H1 (cell line): ENCODE data around the gene WDFY4. TPM values are rescaled to one million over a fixed set of nuclear protein-coding genes. Genes with fewer than 3 reads are reported as not detected.

ENCODE experiments used
- CTCF ChIA-PET: fragments of 300-600 bp; sonication (Branson Sonifier 250); formaldehyde crosslinking; loops from one replicate; lab custom pipeline; 2021; ENCODE audit not compliant: partially characterized antibody; lab: Charles Lee
- POLR2A ChIA-PET: fragments of 300-600 bp; sonication (Branson Sonifier 250); formaldehyde crosslinking; loops from one replicate; lab custom pipeline; 2021; ENCODE audit warnings: inconsistent platforms; ENCODE audit not compliant: partially characterized antibody; lab: Charles Lee
- DNase-seq, 2 experiments: peaks; one replicate each; pipeline versions ENCODE4 v3.0.0 to v3.0.0-alpha.2; 2010 to 2022; ENCODE audit warnings: low spot score in 2 of 2, low read depth in 1 of 2, mixed read lengths in 1 of 2
- FAIRE-seq: peaks from 2 replicates; lab custom pipeline; 2011; peaks lifted over from hg19 to GRCh38; lab: Jason Lieb, UNC
- H2AFZ ChIP-seq: 2 replicates; pipeline ENCODE4 v1.8.1; 2012; ENCODE audit warnings: low read length, inconsistent platforms
- H2AK5ac ChIP-seq: 2 replicates; pipeline ENCODE4 v1.6.1; 2013; ENCODE audit warnings: low read depth, low read length
- H2BK120ac ChIP-seq: replicated peaks from 2 replicates; pipeline ENCODE3; 2013; ENCODE audit warnings: low read depth, low read length, inconsistent platforms
- H2BK12ac ChIP-seq: 2 replicates; pipeline ENCODE4 v1.6.1; 2013; ENCODE audit warnings: low read depth, low read length
- H2BK15ac ChIP-seq: 2 replicates; pipeline ENCODE4 v1.6.1; 2013; ENCODE audit warnings: low read length
- H2BK20ac ChIP-seq: 2 replicates; pipeline ENCODE4 v1.6.1; 2013; ENCODE audit warnings: low read length
- H2BK5ac ChIP-seq: 2 replicates; pipeline ENCODE4 v1.6.1; 2013; ENCODE audit warnings: low read depth, low read length
- H3K14ac ChIP-seq: 2 replicates; pipeline ENCODE4 v1.6.1; 2013; ENCODE audit warnings: inconsistent platforms; ENCODE audit not compliant: insufficient read length
- H3K18ac ChIP-seq: 2 replicates; pipeline ENCODE4 v1.6.1; 2013; ENCODE audit warnings: low read length; ENCODE audit errors: extremely low read depth
- H3K23ac ChIP-seq: 2 replicates; pipeline ENCODE4 v1.6.1; 2013; ENCODE audit warnings: inconsistent platforms; ENCODE audit not compliant: insufficient read length
- H3K23me2 ChIP-seq: 2 replicates; pipeline ENCODE4 v1.6.1; 2013; ENCODE audit warnings: low read depth, low read length
- H3K27ac ChIP-seq: 2 replicates; pipeline ENCODE4 v1.6.1; 2011; ENCODE audit warnings: low read depth, low read length, inconsistent platforms
- H3K27me3 ChIP-seq, 4 experiments: replicated peaks in 1 of 4; 1 replicate in 1 of 4; 2 replicates in 3 of 4; pipeline versions ENCODE4 v1.6.1 to v1.8.1; 2011 to 2013; ENCODE audit warnings: low read length in 3 of 4, mild to moderate bottlenecking in 3 of 4, inconsistent platforms in 2 of 4, mixed read lengths in 2 of 4, moderate library complexity in 1 of 4; ENCODE audit not compliant: control insufficient read depth in 3 of 4, insufficient read depth in 3 of 4; ENCODE audit errors: extremely low read depth in 1 of 4
- H3K36me3 ChIP-seq, 4 experiments: 2 replicates each; pipeline versions ENCODE4 v1.6.1 to v1.8.1; 2011 to 2013; ENCODE audit warnings: mild to moderate bottlenecking in 4 of 4, low read length in 3 of 4, moderate library complexity in 2 of 4, control low read depth in 1 of 4, inconsistent platforms in 1 of 4; ENCODE audit not compliant: insufficient read depth in 4 of 4, control insufficient read depth in 2 of 4
- H3K4ac ChIP-seq: replicated peaks from 2 replicates; pipeline ENCODE3; 2013; ENCODE audit warnings: low read length, low read depth, mixed read lengths, inconsistent platforms; ENCODE audit not compliant: insufficient read length
- H3K4me1 ChIP-seq, 4 experiments: replicated peaks in 1 of 4; 1 replicate in 1 of 4; 2 replicates in 3 of 4; pipeline versions ENCODE4 v1.6.1 to v1.8.1; 2011 to 2013; ENCODE audit warnings: low read length in 3 of 4, inconsistent platforms in 2 of 4, mixed read lengths in 1 of 4; ENCODE audit not compliant: insufficient read depth in 4 of 4, control insufficient read depth in 3 of 4
- H3K4me2 ChIP-seq, 2 experiments: 2 replicates each; pipeline versions ENCODE4 v1.6.1 to v1.8.1; 2011 to 2013; ENCODE audit warnings: low read depth in 2 of 2, low read length in 2 of 2, control low read depth in 1 of 2, inconsistent platforms in 1 of 2, mild to moderate bottlenecking in 1 of 2; ENCODE audit not compliant: insufficient read depth in 1 of 2
- H3K4me3 ChIP-seq, 4 experiments: fragments of 200-600, 300-600 bp in 1 of 4; sonication (generic), shearing (Covaris generic), sonication (Bioruptor Twin) in 1 of 4; 2 replicates each; pipeline versions ENCODE4 v1.5.1 to v1.8.1; 2011 to 2016; ENCODE audit warnings: low read length in 4 of 4, low read depth in 3 of 4, control low read depth in 2 of 4, inconsistent platforms in 2 of 4, mild to moderate bottlenecking in 2 of 4, mixed read lengths in 1 of 4, moderate library complexity in 1 of 4; ENCODE audit not compliant: insufficient read depth in 2 of 4; ENCODE audit errors: extremely low read depth in 1 of 4
- H3K56ac ChIP-seq: replicated peaks from 2 replicates; pipeline ENCODE3; 2013; ENCODE audit warnings: low read depth, mild to moderate bottlenecking, mixed read lengths, low read length, inconsistent platforms; ENCODE audit not compliant: insufficient read length
- H3K79me1 ChIP-seq: 2 replicates; pipeline ENCODE4 v1.6.1; 2013; ENCODE audit warnings: low read depth, low read length, control low read depth
- H3K79me2 ChIP-seq, 2 experiments: 2 replicates each; pipeline versions ENCODE4 v1.6.1 to v1.8.1; 2012 to 2013; ENCODE audit warnings: low read length in 2 of 2, mild to moderate bottlenecking in 2 of 2, inconsistent platforms in 1 of 2; ENCODE audit not compliant: insufficient read depth in 2 of 2, control insufficient read depth in 1 of 2
- H3K9ac ChIP-seq, 4 experiments: replicated peaks in 1 of 4; 1 replicate in 1 of 4; 2 replicates in 3 of 4; pipeline versions ENCODE4 v1.6.1 to v1.8.1; 2011 to 2013; ENCODE audit warnings: low read depth in 3 of 4, low read length in 3 of 4, control low read depth in 2 of 4, mild to moderate bottlenecking in 2 of 4, moderate library complexity in 2 of 4, inconsistent platforms in 1 of 4; ENCODE audit errors: extremely low read depth in 1 of 4
- H3K9me3 ChIP-seq, 2 experiments: 2 replicates each; pipeline versions ENCODE4 v1.6.1 to v1.8.1; 2012 to 2013; ENCODE audit warnings: mild to moderate bottlenecking in 2 of 2, moderate library complexity in 2 of 2, control low read depth in 1 of 2, inconsistent platforms in 1 of 2, low read depth in 1 of 2, low read length in 1 of 2, mixed read lengths in 1 of 2; ENCODE audit not compliant: insufficient read depth in 2 of 2
- H4K20me1 ChIP-seq, 2 experiments: replicated peaks in 1 of 2; 2 replicates each; pipeline versions ENCODE3 to v1.8.1; 2011 to 2013; ENCODE audit warnings: inconsistent platforms in 2 of 2, low read length in 2 of 2, mild to moderate bottlenecking in 1 of 2; ENCODE audit not compliant: insufficient read depth in 2 of 2, control insufficient read depth in 1 of 2
- H4K5ac ChIP-seq: 2 replicates; pipeline ENCODE4 v1.6.1; 2013; ENCODE audit warnings: low read length, low read depth, mixed read lengths, inconsistent platforms; ENCODE audit not compliant: insufficient read length
- H4K8ac ChIP-seq: 2 replicates; pipeline ENCODE4 v1.8.0; 2013; ENCODE audit warnings: mild to moderate bottlenecking, moderate library complexity, low read length, inconsistent platforms; ENCODE audit not compliant: insufficient read depth; ENCODE audit errors: extremely low read depth
- H4K91ac ChIP-seq: replicated peaks from 2 replicates; pipeline ENCODE3; 2013; ENCODE audit warnings: low read length, mixed read lengths, inconsistent platforms; ENCODE audit not compliant: insufficient read length
- FOSL1 ChIP-seq: IDR thresholded peaks from 2 replicates; pipeline ENCODE4 v1.6.1; 2011; ENCODE audit warnings: mild to moderate bottlenecking, low read depth, low read length, moderate library complexity; ENCODE audit not compliant: insufficient read depth
- RNF2 ChIP-seq: fragments of 200-900, 300-1000 bp; sonication (generic); IDR thresholded peaks from 2 replicates; pipeline ENCODE4 v1.7.1; 2016; ENCODE audit warnings: borderline replicate concordance, low read depth, mild to moderate bottlenecking, antibody characterized with exemption, low read length; ENCODE audit not compliant: poor library complexity, severe bottlenecking; ENCODE audit errors: missing control alignments
- SRF ChIP-seq: IDR thresholded peaks from 2 replicates; pipeline ENCODE4 v1.6.1; 2011; ENCODE audit warnings: mild to moderate bottlenecking, low read depth, low read length, moderate library complexity
- WGBS, 2 experiments: shearing (Covaris generic) in 1 of 2; methylation state at CpG; one replicate each; pipeline versions ENCODE4 v1.1.6 to v1.1.7; 2013 to 2015; ENCODE audit warnings: low lambda C conversion rate in 2 of 2, mixed read lengths in 2 of 2, inconsistent platforms in 1 of 2, low coverage in 1 of 2, missing lambda C conversion rate in 1 of 2; ENCODE audit not compliant: insufficient replicate concordance in 2 of 2, insufficient coverage in 1 of 2, insufficient read length in 1 of 2; ENCODE audit errors: extremely low coverage in 1 of 2, missing lambda C conversion rate in 1 of 2; 5-methylcytosine and 5-hydroxymethylcytosine counted together
- polyA plus RNA-seq, 7 experiments: library from polyadenylated mRNA; depleted of rRNA in 3 of 7; stranded (reverse) in 5 of 7; unstranded in 2 of 7; fragments of >200 nt in 5 of 7; fragments of 200-250 nt in 2 of 7; gene quantifications; 1 replicate in 5 of 7; 2 replicates in 1 of 7; 4 replicates in 1 of 7; pipeline versions ENCODE4 v1.2.1 to v1.2.3, GENCODE V29; 2011 to 2013; ENCODE audit warnings: missing spikeins in 2 of 7, mixed read lengths in 2 of 7
- total RNA-seq: library from RNA; stranded (reverse); fragmentation: NEBNext Ultra II Directional; extraction: Animal tissue kit (Norgen Biotek cat#: 25700); gene quantifications from 2 replicates; pipeline ENCODE4 v1.2.1, GENCODE V29; 2021

WDFY4 gene
- total and polyA plus RNA-seq, 2 of the 8 experiments (the other 6 are each of a cell fraction or from before 2014, with no cell fraction given), result not detected

DNA sequence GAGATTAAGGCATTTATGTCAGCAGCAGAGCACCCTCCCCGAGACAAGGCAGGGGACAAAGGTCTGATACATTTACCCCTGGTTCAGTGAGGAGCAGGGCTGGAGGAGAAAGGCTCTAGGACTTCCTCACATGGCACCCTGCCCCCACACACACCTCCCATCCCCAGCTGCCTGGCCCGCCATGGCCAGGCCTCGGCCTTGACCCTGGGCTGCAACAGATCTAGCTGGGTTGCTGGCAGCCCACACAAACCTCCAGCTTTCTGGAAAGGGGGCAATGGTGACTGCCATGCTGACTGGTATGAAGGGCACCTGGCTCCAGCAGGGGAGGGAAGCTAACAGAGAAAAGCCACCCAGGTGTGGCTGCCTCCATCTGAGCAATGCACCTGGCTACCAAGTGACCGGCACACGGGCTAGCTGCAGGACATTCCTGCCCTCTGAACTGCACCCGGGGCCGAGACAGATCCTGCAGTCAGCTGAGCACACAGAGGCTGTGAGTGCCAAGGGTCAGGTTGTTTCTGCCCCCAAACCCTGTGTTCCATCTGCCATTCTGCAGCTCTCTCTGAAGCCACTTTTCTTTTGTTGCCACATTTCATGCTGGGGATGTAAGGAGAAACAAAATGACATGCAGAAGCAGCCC is 340.8 kb downstream of the WDFY4 start:
- no peaks in the 10 kb centered on the region for H4K20me1 ChIP-seq
- FAIRE-seq (no peak), DNase-seq (no peak)
- H3K23me2 ChIP-seq, result no peaks in the 10 kb centered on the region
- no peak overlapping the region for H2AK5ac ChIP-seq
- H4K8ac ChIP-seq, result no peak overlapping the region
- POLR2A ChIA-PET, result no interaction called here
- WGBS, 2 experiments, result 89% methylated on average over 5 of the region's 7 CpGs; no CpG with 5 or more reads in 1 of the 2 experiments
- H3K9me3 ChIP-seq, result no peaks in the 10 kb centered on the region
- no peak overlapping the region for H3K9ac ChIP-seq
- H3K36me3 ChIP-seq, result no peaks in the 10 kb centered on the region
- H3K79me1 ChIP-seq, result no peaks in the 10 kb centered on the region
- no peaks in the 10 kb centered on the region for H3K4me1 ChIP-seq
- TF ChIP-seq SRF, result no peak
- TF ChIP-seq FOSL1, result no peak
- no peak for TF ChIP-seq RNF2
- H3K79me2 ChIP-seq, result no peaks in the 10 kb centered on the region
- H3K56ac ChIP-seq, result no peak overlapping the region
- H2BK120ac ChIP-seq, result no peak overlapping the region
- no peak overlapping the region for H2BK20ac ChIP-seq
- H3K4ac ChIP-seq, result no peak overlapping the region
- H3K14ac ChIP-seq, result no peak overlapping the region
- no peak overlapping the region for H3K27ac ChIP-seq
- H3K27me3 ChIP-seq, result no peaks in the 10 kb centered on the region
- H3K4me2 ChIP-seq, result no peak overlapping the region
- H4K91ac ChIP-seq, result no peak overlapping the region
- no peak overlapping the region for H3K4me3 ChIP-seq
- H2BK12ac ChIP-seq, result no peak overlapping the region
- no peak overlapping the region; the same call in 1 of the 2 replicates for H3K18ac ChIP-seq
- H2BK5ac ChIP-seq, result no peak overlapping the region
- CTCF ChIA-PET, result interaction anchor here (1.0 to 1.8 kb wide), 2 partner anchors 12 to 139 kb away, joined by 3 to 5 read pairs; no protein-coding TSS in a partner anchor
- H3K23ac ChIP-seq, result no peak overlapping the region
- no peak overlapping the region for H2AFZ ChIP-seq
- H2BK15ac ChIP-seq, result no peak overlapping the region
- H4K5ac ChIP-seq, result no peak overlapping the region
